ENCODE results near the gene PRKCB. TPM values are rescaled to one million over a fixed set of nuclear protein-coding genes. Genes with fewer than 3 reads are reported as not detected.

The PRKCB gene
- total and polyA plus RNA-seq, 2 of the 8 experiments (the other 6 are each of a cell fraction or from before 2014, with no cell fraction given), result 7.1 to 12.1 TPM

DNA sequence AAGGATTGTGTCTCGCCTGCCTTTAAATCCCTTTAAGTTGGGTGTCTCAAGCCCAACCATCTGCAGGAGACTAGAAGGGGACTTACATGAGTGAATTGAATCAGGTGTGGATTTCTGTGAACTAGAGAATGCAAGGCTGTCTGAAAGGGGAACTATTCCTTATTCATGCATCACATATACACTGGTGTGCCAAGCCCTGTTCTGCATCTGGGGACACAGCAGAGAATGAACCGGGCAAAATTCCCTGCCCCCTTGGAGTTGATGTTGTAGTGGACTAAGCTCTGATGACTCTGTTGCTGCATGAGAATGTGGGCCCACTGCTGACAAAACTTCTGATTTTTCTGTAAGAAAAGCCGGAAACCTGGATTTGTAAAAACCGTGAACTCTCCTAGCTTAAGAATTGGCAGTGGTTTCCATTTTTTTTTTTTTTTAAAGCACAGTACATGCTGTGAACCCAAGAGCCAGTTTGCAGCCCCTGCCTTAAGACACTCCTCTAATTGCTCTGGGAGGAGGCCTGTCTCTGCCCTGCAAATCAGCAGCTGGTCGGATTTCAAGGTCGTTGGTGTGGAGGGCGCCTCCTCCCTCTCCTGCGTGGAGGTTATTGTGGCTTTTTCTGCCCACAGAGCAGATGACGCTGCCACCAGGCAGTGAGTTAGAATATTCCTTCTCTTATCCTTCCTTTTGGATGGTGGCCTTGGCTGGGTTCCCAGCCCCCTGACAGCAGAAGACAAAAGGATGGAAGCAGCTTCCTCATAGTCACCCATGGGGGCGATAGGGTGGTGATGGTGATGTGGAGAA lies 131.0 kb downstream of the PRKCB start:
- WGBS, 2 experiments (ENCODE audit: extremely low coverage in 1 of 2, insufficient coverage in 1 of 2, insufficient read length in 1 of 2, insufficient replicate concordance in 2 of 2, low coverage in 1 of 2, low lambda C conversion rate in 2 of 2, missing lambda C conversion rate in 1 of 2), result 78% methylated on average over 10 of the region's 10 CpGs; no CpG with 5 or more reads in 1 of the 2 experiments
- Histone ChIP-seq H4K91ac (replicated peaks; ENCODE audit: insufficient read length, low read length) (no peak overlapping the region), H4K20me1 (replicated peaks in 1 of 2; ENCODE audit: control insufficient read depth in 1 of 2, insufficient read depth in 2 of 2, low read length in 2 of 2) (peaks cover 0 to 2% of the 10 kb centered on the region in 2 experiments), H2AFZ (ENCODE audit: low read length) (no peak overlapping the region), H2BK15ac (ENCODE audit: low read length) (no peak overlapping the region), H3K9me3 (ENCODE audit: insufficient read depth in 2 of 2, low read depth in 1 of 2, low read length in 1 of 2) (no peaks in the 10 kb centered on the region), H3K36me3 (ENCODE audit: control insufficient read depth in 2 of 4, insufficient read depth in 4 of 4, low read length in 3 of 4) (no peaks in the 10 kb centered on the region), H3K27me3 (replicated peaks in 1 of 4; ENCODE audit: control insufficient read depth in 3 of 4, extremely low read depth in 1 of 4, insufficient read depth in 3 of 4, low read length in 3 of 4) (no peaks in the 10 kb centered on the region), H3K14ac (ENCODE audit: insufficient read length) (no peak overlapping the region), H3K27ac (ENCODE audit: low read depth, low read length) (no peak overlapping the region), H3K4me3 (ENCODE audit: extremely low read depth in 1 of 4, insufficient read depth in 2 of 4, low read depth in 3 of 4, low read length in 4 of 4) (no peak overlapping the region), H2BK20ac (ENCODE audit: low read length) (no peak overlapping the region), H3K79me1 (ENCODE audit: low read depth, low read length) (no peaks in the 10 kb centered on the region), H4K5ac (ENCODE audit: insufficient read length, low read depth, low read length) (no peak overlapping the region), H3K9ac (replicated peaks in 1 of 4; ENCODE audit: extremely low read depth in 1 of 4, low read depth in 3 of 4, low read length in 3 of 4) (0 out of 7 replicates have a peak overlapping the region, but pooled peaks of 1 of the 4 experiments have one; percentile 27), H3K4me2 (ENCODE audit: insufficient read depth in 1 of 2, low read depth in 2 of 2, low read length in 2 of 2) (peak overlapping the region in 1 of 2 experiments; percentile 24; a peak in 1 of 4 replicates), H3K23ac (ENCODE audit: insufficient read length) (no peak overlapping the region), H3K4ac (replicated peaks; ENCODE audit: insufficient read length, low read depth, low read length) (no peak overlapping the region), H3K23me2 (ENCODE audit: low read depth, low read length) (no peaks in the 10 kb centered on the region), H2BK120ac (replicated peaks; ENCODE audit: low read depth, low read length) (no peak overlapping the region), H2BK12ac (ENCODE audit: low read depth, low read length) (no peak overlapping the region), H3K56ac (replicated peaks; ENCODE audit: insufficient read length, low read depth, low read length) (no peak overlapping the region), H3K4me1 (replicated peaks in 1 of 4; ENCODE audit: control insufficient read depth in 3 of 4, insufficient read depth in 4 of 4, low read length in 3 of 4) (peaks cover 0 to 4% (median 1%) of the 10 kb centered on the region in 4 experiments; a peak in 3 of 7 replicates), H3K18ac (ENCODE audit: extremely low read depth, low read length) (no peak overlapping the region), H2AK5ac (ENCODE audit: low read depth, low read length) (no peak overlapping the region), H3K79me2 (ENCODE audit: control insufficient read depth in 1 of 2, insufficient read depth in 2 of 2, low read length in 2 of 2) (no peaks in the 10 kb centered on the region), H2BK5ac (ENCODE audit: low read depth, low read length) (no peak overlapping the region), H4K8ac (ENCODE audit: extremely low read depth, insufficient read depth, low read length) (no peak overlapping the region)
- TF ChIP-seq CTCF (IDR thresholded peaks at IDR 0.05; ENCODE audit: control extremely low read depth in 1 of 3, insufficient read depth in 1 of 3, low read depth in 1 of 3, low read length in 3 of 3), result peak in 1 of 3 experiments; percentile 17; a peak in 1 of 4 replicates
- TF ChIP-seq SIRT6 (IDR thresholded peaks at IDR 0.05; ENCODE audit: low read length), result no peak
- POLR2A ChIA-PET (ENCODE audit: partially characterized antibody), result interaction anchor here (0.8 kb wide), 1 partner anchor 14 kb away, joined by 3 read pairs; no protein-coding TSS in a partner anchor
- FAIRE-seq (no peak), DNase-seq (ENCODE audit: low read depth in 1 of 2, low spot score in 2 of 2) (no peak)
- CTCF ChIA-PET (ENCODE audit: partially characterized antibody), result interaction anchor here (1.3 to 1.4 kb wide), 2 partner anchors 12 to 23 kb away, joined by 3 read pairs; no protein-coding TSS in a partner anchor
